K562 (cell line): ENCODE measurements around the gene MBD6. TPM values are rescaled to one million over a fixed set of nuclear protein-coding genes. Genes with fewer than 3 reads are reported as not detected.

Experiments used
- ASH1L ChIP-seq: fragments of 450-650 bp; IDR thresholded peaks from 2 replicates; pipeline ENCODE4 v1.6.1; 2018; ENCODE audit warnings: borderline replicate concordance, mild to moderate bottlenecking, low read depth; ENCODE audit not compliant: partially characterized antibody
- CBX3 ChIP-seq, 2 experiments: IDR thresholded peaks; 1 replicate in 1 of 2; 2 replicates in 1 of 2; pipeline ENCODE4 v1.6.1; 2012; ENCODE audit warnings: inconsistent platforms in 2 of 2, low read length in 2 of 2, borderline replicate concordance in 1 of 2, control low read depth in 1 of 2
- CC2D1A ChIP-seq: fragments of 450-650 bp; IDR thresholded peaks from 2 replicates; pipeline ENCODE4 v1.6.1; 2017; ENCODE audit warnings: mild to moderate bottlenecking
- CEBPG ChIP-seq, 3 experiments: fragments of 200-800 bp in 1 of 3; sonication (Bioruptor generic) in 1 of 3; sonication (generic) in 1 of 3; formaldehyde crosslinking in 1 of 3; IDR thresholded peaks in 2 of 3; conservative IDR thresholded peaks in 1 of 3; 2 replicates each; pipeline versions ENCODE4 v1.6.1 to v1.8.0; 2016 to 2022; ENCODE audit warnings: missing compliant biosample characterization in 2 of 3, missing genetic modification characterization in 2 of 3, mild to moderate bottlenecking in 1 of 3, missing genetic modification reagents in 1 of 3
- EGR1 ChIP-seq: fragments of 450-650 bp; conservative IDR thresholded peaks from 2 replicates; pipeline ENCODE4 v1.6.1; 2017; ENCODE audit warnings: mild to moderate bottlenecking
- ELF2 ChIP-seq: fragments of 250-450 bp; sonication (Bioruptor Pico); IDR thresholded peaks from 2 replicates; pipeline ENCODE4 v1.5.0; 2021; ENCODE audit warnings: mild to moderate bottlenecking
- GABPA ChIP-seq: fragments of 200-800 bp; sonication (Bioruptor generic); conservative IDR thresholded peaks from 2 replicates; pipeline ENCODE4 v1.6.1; 2016; ENCODE audit warnings: low read depth, missing genetic modification characterization, missing compliant biosample characterization
- ID3 ChIP-seq, 2 experiments: fragments of 250-450 bp in 1 of 2; fragments of 450-650 bp in 1 of 2; sonication (Bioruptor Pico) in 1 of 2; IDR thresholded peaks; 2 replicates each; pipeline versions ENCODE4 v1.6.1 to v1.8.0; 2016 to 2021; ENCODE audit warnings: mild to moderate bottlenecking in 2 of 2, moderate library complexity in 2 of 2, missing compliant biosample characterization in 1 of 2, missing genetic modification characterization in 1 of 2
- JUN ChIP-seq, 2 experiments: sonication (generic) in 1 of 2; formaldehyde crosslinking in 1 of 2; IDR thresholded peaks; 2 replicates each; pipeline versions ENCODE4 v1.6.1 to v1.8.0; 2012 to 2022; ENCODE audit warnings: borderline replicate concordance in 2 of 2, mild to moderate bottlenecking in 2 of 2, improper control_type of control experiment in 1 of 2, low read depth in 1 of 2, low read length in 1 of 2, missing genetic modification reagents in 1 of 2
- JUND ChIP-seq, 2 experiments: IDR thresholded peaks; 2 replicates in 1 of 2; 3 replicates in 1 of 2; pipeline ENCODE4 v1.6.1; 2011; ENCODE audit warnings: borderline replicate concordance in 2 of 2, low read depth in 2 of 2, low read length in 2 of 2, improper control_type of control experiment in 1 of 2, missing biosample characterization in 1 of 2, missing genetic modification characterization in 1 of 2, missing genetic modification reagents in 1 of 2
- MEIS2 ChIP-seq: fragments of 450-650 bp; IDR thresholded peaks from 2 replicates; pipeline ENCODE4 v1.6.1; 2014; ENCODE audit warnings: mild to moderate bottlenecking; ENCODE audit not compliant: partially characterized antibody
- RBM15 ChIP-seq: fragments of 200-400 bp; formaldehyde crosslinking; IDR thresholded peaks from 2 replicates; pipeline ENCODE4 v1.6.1; 2018; ENCODE audit warnings: mild to moderate bottlenecking, low read length, moderate library complexity; ENCODE audit not compliant: insufficient read depth
- ZNF232 ChIP-seq: sonication (generic); formaldehyde crosslinking; IDR thresholded peaks from 2 replicates; pipeline ENCODE4 v1.8.0; 2022; ENCODE audit warnings: mild to moderate bottlenecking, missing genetic modification reagents
- ZNF444 ChIP-seq: fragments of 250-450 bp; sonication (Bioruptor Pico); IDR thresholded peaks from 2 replicates; pipeline ENCODE4 v1.4.0; 2020; ENCODE audit warnings: mild to moderate bottlenecking, moderate library complexity
- ZNF592 ChIP-seq: fragments of 450-650 bp; IDR thresholded peaks from 2 replicates; pipeline ENCODE4 v1.6.1; 2017; ENCODE audit warnings: antibody characterized with exemption, mild to moderate bottlenecking
- ZNF766 ChIP-seq: fragments of 200-800 bp; sonication (Bioruptor generic); conservative IDR thresholded peaks from 2 replicates; pipeline ENCODE4 v1.6.1; 2016; ENCODE audit warnings: missing genetic modification characterization, missing compliant biosample characterization
- polyA plus RNA-seq, 8 experiments: library from polyadenylated mRNA; depleted of rRNA in 4 of 8; stranded (reverse) in 5 of 8; unstranded in 3 of 8; fragments of >200 nt; fragmentation: Nextera tagmentation in 2 of 8; fragmentation: Illumina TruSeq in 1 of 8; extraction: Ambion mirVana in 2 of 8; extraction: Trizol in 1 of 8; gene quantifications; 2 replicates each; pipeline versions ENCODE4 v1.2.1 to v1.2.3, GENCODE V29; 2011 to 2014; ENCODE audit warnings: inconsistent platforms in 1 of 8, missing spikeins in 1 of 8
- total RNA-seq, 7 experiments: library from RNA; depleted of rRNA in 6 of 7; stranded (reverse); fragments of >200 nt in 6 of 7; fragmentation: Illumina TruSeq in 2 of 7; extraction: Trizol in 2 of 7; gene quantifications; 2 replicates each; pipeline versions ENCODE4 v1.2.1 to v1.2.3, GENCODE V29; 2011 to 2021; ENCODE audit warnings: low replicate concordance in 1 of 7
- TF ChIP-seq, protein P1 (sequence below): fragments of 200-800 bp; sonication (Bioruptor generic); IDR thresholded peaks from 2 replicates; pipeline ENCODE4 v1.6.1; 2017; ENCODE audit warnings: missing genetic modification characterization, missing compliant biosample characterization

MBD6 gene
- total and polyA plus RNA-seq, 9 of the 15 experiments (the other 6 are each of a cell fraction or from before 2014, with no cell fraction given): 2.0 to 54.8 (median 3.8) TPM

GRCh38 chr12:57477710-57478681 is 44.6 kb upstream of the MBD6 start (continued):
- 0 out of 2 replicates have a peak, but pooled peaks have one; percentile 36 for TF ChIP-seq ZNF592
- no peak for TF ChIP-seq CEBPG (CRISPR knock-in tag; IDR thresholded peaks at IDR 0.05)
- no peak for TF ChIP-seq CEBPG (tag; conservative IDR thresholded peaks at IDR 0.05 in 1 of 2, IDR thresholded peaks at IDR 0.05 in 1 of 2)
- TF ChIP-seq ZNF766 (CRISPR knock-in tag): 0 out of 2 replicates have a peak, but pooled peaks have one; percentile 27
- peak; percentile 28; the same call in 1 of the 2 replicates for TF ChIP-seq EGR1
- TF ChIP-seq ID3 (CRISPR knock-in tag; IDR thresholded peaks at IDR 0.05): no peak
- no peak for TF ChIP-seq ID3 (tag; IDR thresholded peaks at IDR 0.05)
- TF ChIP-seq, protein P1, sequence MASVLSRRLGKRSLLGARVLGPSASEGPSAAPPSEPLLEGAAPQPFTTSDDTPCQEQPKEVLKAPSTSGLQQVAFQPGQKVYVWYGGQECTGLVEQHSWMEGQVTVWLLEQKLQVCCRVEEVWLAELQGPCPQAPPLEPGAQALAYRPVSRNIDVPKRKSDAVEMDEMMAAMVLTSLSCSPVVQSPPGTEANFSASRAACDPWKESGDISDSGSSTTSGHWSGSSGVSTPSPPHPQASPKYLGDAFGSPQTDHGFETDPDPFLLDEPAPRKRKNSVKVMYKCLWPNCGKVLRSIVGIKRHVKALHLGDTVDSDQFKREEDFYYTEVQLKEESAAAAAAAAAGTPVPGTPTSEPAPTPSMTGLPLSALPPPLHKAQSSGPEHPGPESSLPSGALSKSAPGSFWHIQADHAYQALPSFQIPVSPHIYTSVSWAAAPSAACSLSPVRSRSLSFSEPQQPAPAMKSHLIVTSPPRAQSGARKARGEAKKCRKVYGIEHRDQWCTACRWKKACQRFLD: peak; percentile 48; the same call in 1 of the 2 replicates
- TF ChIP-seq JUN (IDR thresholded peaks at IDR 0.05; ENCODE audit: borderline replicate concordance, low read depth, low read length): 0 out of 2 replicates have a peak, but pooled peaks have one; percentile 13
- TF ChIP-seq JUN (CRISPR knock-in tag; IDR thresholded peaks at IDR 0.05; ENCODE audit: borderline replicate concordance): no peak
- TF ChIP-seq CC2D1A: peak; percentile 80; the same call in 1 of the 2 replicates
- no peak for TF ChIP-seq RBM15
- no peak for TF ChIP-seq CBX3 (IDR thresholded peaks at IDR 0.05; ENCODE audit: borderline replicate concordance in 1 of 2, low read length in 2 of 2)
- peak; percentile 62 for TF ChIP-seq GABPA (tag)
- TF ChIP-seq ZNF444 (CRISPR knock-in tag): no peak
- TF ChIP-seq MEIS2: no peak
- TF ChIP-seq ASH1L: no peak
- no peak for TF ChIP-seq ZNF232 (CRISPR knock-in tag)
- peak; percentile 54; the same call in 1 of the 2 replicates for TF ChIP-seq JUND (IDR thresholded peaks at IDR 0.05; ENCODE audit: borderline replicate concordance, low read depth, low read length)
- TF ChIP-seq JUND (tag; IDR thresholded peaks at IDR 0.05; ENCODE audit: borderline replicate concordance, low read depth, low read length): no peak
- no peak for TF ChIP-seq ELF2 (CRISPR knock-in tag)
